Measurements from ENCODE around the gene PTPRN2.

- TF ChIP-seq CTCF (IDR thresholded peaks at IDR 0.05) (no peak), USF1 (IDR thresholded peaks at IDR 0.05; ENCODE audit: borderline replicate concordance, low read depth) (no peak), EP300 (IDR thresholded peaks at IDR 0.05; ENCODE audit: borderline replicate concordance in 1 of 2, low read depth in 1 of 2, low read length in 1 of 2) (peak in 1 of 2 experiments; percentile 63; a peak in 1 of 4 replicates), RFX5 (IDR thresholded peaks at IDR 0.05; ENCODE audit: low read length) (no peak), RCOR1 (IDR thresholded peaks at IDR 0.05; ENCODE audit: low read length) (peak; percentile 91)
These were observed 834.8 kb downstream of the PTPRN2 start for GRCh38 chr7:157752832-157753291.
